Stimulated activated CD8-positive, alpha-beta memory T cell treated with anti-CD3 and anti-CD28 coated beads, Interleukin-7, amount 100 ng/mL, for 4 hours (primary cell): ENCODE data around the gene SH2B2.
"Not testable (repeated sequence)": the region's sequence is repeated elsewhere in the genome, so short reads cannot be mapped to it uniquely, and the experiment has no call there.

Experiments used
- DNase-seq, 2 donors: peaks; one replicate each; pipeline ENCODE4 v3.0.0-alpha.2; 2020; ENCODE audit warnings: low read depth in 2 of 2

Gene SH2B2

DNA sequence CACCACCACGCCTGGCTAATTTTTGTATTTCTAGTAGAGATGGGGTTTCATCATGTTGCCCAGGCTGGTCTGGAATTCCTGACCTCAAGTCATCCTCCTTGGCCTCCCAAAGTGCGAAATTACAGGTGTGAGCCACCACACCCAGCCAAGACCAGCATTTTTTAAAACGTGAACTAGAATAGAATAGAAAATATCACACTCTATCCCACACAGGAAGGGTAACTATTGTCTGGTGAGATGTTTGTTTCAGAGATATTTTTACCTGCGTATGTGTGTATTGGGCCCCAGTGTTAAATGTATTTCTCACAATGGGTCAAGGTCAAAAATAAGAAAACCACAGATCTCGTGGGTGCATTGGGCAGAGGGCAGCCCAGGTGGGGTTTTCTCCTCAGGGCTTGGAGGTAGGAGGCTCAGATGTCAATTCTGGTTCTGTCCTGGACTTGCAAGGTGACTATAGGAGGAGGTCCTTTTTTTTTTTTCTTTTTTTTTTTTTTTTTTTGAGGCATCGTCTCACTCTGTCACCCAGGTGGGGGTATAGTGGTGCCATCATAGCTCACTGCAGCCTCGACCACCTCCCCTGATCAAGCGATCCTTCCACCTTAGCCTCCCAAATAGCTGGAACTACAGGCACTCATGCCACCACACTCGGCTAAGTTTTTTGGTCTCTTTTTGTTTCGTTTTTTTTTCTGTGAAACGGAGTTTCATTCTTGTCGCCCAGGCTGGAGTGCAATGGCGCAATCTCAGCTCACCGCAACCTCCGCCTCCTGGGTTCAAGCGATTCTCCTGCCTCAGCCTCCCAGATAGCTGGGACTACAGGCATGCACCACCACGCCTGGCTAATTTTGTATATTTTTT, 19.0 kb downstream of the SH2B2 start:
- DNase-seq, result no peak

DNA sequence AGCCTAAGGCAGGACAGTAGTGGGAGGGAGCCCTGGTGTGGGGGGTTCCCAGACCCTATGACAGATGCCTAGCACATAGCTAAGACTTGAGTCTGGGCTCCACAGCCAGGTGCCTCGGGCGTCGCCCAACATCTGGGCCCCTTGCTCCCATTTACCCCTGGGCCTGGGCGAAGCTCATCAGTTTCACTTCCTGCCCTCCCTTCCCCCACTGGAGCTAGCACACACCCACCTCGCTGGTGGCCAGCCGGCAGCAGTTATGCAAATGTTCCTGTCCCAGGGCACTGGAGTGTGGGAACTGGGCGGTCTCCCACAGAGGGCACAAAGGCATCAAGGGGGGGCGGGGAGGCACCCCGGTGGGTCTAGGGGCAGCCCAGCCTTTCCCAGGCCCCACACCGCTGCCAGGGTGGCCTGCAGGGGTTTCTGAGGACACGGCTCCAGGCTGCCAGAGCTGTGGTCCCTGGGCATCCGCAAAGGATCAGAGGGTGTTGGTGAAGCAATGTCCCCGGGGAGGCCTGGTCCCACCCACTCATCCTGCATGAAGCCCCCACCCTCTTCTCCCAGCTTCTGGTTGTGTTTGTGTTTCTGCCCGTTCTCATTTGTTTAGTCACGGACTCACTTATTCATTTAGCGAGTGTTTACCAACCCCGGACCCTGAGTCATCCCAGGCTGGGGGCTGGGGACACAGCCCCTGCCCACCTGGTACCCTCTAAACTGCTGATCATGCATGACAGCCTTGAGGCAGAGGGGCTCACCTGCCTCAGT, 20.4 kb downstream of the SH2B2 start:
- DNase-seq, result no peak

DNA sequence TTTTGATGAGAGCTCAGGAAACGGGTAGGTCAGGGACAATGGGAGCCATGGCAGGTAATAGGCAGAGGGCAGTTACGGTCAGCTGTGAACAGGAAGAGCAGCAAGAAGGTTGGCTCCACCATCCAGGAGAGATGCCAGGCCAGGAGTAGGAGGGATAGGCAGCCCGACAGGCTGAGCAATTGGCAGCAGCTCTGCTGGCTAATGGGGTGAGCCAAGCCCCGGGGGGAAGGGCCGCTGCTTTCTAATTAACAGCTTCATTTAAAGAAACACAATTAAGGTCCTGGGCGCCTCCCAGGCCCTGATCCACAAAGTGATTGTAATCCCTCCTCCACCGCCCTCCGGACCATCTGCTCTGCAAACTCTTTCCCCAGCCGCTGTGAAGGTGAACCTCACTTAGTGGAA, 23.7 kb downstream of the SH2B2 start:
- no peak for DNase-seq

DNA sequence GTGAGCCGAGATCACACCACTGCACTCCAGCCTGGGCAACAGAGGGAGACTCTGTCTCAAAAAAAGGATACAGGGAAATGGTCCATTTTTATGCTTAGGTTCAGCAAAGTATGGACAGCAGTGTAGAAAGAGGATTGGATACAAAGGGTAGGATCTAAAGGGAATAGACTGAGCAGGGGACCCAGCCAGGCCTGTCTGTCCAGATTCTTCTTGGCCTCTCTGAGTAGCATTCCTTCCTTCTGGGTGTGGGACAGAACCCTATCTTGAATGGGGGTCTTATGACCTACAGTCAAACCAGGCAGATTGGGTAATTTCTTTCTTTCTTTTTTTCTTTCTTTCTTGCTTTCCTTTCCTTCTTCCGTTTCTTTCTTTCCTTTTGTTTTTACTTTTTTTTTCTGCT, 25.6 kb downstream of the SH2B2 start:
- no peak for DNase-seq

DNA sequence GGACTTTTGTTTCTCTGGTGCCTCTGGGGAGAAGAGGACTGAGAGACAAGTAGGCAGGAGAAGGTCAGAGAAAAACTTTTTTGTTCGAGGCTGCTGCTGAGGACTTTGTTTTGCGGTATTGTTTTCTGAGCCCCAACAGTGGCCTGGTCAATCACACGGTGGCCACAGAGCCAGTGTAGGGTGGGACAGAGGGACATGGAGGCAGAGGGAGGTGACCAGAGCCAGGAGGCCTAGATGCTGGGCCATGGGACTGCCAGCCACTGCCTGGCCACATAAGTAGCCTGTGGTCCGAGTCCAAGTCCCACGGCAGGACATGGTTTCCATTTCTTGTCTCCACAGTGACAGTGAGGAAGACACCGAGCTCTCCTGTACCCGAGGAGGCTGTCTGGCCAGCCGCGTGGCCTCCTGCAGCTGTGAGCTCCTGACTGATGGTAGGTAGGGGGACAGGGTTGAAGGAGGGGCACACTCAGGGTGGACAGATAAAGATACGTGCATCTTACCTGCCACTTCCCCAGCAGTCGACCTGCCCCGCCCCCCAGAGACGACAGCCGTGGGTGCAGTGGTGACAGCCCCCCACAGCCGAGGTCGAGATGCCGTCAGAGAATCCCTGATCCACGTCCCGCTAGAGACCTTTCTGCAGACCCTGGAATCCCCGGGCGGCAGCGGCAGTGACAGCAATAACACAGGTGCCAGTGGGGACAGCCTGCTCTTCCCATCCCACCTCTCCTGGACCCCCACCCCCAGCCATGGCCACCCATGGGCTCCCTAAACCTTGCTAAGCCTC, 27.5 kb downstream of the SH2B2 start:
- DNase-seq, result no peak

DNA sequence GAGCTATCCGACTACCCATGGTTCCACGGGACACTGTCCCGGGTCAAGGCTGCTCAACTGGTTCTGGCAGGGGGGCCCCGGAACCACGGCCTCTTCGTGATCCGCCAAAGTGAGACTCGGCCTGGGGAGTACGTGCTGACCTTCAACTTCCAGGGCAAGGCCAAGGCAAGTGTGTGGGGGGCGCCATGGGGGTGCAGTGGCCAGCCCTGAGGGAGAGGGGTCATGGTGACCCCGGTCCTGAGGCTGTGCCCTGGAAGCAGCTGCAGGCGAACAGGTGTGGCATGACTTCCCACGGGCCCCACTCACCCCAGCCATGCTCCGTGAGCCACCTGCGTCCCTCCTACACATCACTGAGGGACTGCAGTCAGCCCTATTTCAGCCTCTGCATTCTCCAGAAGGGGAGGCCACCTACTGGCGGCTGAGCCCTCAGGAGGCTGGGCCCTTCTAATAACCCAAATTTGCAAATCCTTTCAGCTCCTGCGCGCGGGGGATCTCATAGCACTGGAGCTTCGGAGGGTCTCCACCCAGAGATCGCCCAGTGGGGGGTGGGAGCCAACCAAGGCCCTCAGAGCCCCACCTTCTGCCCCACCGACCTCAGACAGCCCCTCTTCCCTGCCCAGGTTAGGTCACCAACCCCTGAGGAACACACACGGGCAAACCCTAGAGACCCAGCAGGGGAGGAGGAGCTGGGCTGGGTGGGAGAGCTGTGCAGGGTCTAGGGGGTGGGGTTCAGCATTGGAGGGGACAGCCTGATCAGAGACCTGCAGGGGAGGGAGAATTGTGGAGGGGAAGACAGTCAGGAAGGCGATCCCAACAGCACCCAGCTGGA, 30.8 kb downstream of the SH2B2 start:
- no peak for DNase-seq

DNA sequence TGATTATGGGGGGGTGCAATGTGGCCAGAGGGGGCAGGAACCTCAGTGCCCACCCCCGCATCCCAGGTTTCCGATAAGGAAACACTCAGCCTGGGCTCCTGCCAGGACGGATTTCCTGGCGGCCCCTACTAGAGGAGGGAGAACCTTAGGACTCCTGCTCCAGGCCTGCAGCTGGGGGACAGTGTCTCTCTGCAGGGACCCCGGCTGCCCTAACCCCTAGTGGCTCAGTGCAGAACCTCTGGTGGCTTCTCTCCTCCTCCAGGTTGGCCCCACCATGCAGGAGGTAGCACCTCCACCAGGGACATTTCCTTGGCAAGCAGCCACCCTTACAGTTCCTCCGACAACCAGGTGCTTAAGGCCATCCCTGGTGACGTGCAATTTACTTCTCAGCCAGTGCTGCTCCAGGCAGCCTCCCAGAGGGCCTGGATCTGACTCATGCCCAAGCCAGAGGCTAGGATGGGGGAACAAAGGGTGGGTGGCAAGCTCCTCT, 31.9 kb downstream of the SH2B2 start:
- no peak for DNase-seq

DNA sequence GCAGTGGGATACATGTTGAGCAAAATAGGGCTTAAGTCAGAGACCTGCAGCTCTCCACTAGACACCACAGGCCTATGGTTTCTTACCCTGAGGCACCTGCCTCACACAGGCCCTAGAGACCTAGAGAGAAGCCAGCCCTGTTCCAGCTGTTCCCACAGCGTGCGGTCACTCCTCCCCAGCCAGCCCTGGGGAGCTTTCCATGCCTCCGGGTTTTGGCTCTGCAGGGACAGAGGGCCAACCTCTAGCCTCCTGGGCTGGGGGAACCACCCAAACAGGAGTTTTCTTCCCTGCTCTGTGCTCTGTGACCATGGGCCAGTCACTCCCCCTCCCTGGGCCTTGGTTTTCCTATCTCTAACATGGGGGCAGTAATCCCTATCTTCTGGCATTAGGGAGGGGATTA, 33.0 kb downstream of the SH2B2 start:
- DNase-seq, result no peak

DNA sequence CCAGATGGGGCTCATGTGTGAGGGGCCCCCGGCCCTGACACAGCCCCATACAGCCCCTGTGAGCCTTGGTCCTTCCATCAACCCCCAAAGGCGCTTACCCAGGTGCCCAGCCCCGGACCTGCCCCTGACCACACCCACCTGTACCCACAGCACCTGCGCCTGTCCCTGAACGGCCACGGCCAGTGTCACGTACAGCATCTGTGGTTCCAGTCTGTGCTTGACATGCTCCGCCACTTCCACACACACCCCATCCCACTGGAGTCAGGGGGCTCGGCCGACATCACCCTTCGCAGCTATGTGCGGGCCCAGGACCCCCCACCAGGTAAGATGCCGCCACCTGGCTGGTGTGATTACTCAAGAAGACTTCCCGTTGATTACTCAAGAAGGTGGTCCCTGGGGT, 33.5 kb downstream of the SH2B2 start:
- DNase-seq, result no peak

DNA sequence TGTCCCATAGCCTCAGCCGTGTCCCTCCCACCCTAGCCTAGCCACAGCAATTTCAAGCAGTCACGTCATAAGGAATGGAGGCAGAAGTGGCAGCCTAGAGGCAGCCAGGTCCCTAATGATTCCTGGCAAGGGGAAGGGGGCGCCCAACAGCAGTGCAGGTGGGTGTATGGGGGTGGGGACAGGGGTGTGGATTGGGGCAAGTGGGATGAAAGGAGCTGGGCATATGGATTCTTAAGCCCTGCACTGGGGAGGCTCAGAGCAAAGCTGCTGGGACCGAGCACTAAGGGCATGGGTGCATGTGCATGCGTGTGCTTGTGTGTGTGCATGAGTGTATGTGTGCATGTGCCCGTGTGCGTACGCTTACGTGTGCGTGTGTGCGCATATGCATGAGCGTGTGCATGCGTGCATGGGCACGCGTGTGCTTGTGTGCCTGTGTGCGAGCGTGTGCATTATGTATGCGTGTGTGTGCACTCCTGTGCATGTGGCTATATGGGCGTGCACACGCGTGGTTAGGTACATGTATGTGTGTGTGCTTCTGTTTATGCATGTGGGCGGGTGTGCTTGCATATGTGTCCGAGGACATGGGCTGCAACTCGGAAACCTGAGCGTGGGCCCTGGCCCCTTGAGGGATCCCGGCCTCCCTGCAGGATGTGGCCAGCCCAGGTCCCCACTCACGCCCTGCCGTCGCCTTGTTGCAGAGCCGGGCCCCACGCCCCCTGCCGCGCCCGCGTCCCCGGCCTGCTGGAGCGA, 34.1 kb downstream of the SH2B2 start:
- no peak for DNase-seq

DNA sequence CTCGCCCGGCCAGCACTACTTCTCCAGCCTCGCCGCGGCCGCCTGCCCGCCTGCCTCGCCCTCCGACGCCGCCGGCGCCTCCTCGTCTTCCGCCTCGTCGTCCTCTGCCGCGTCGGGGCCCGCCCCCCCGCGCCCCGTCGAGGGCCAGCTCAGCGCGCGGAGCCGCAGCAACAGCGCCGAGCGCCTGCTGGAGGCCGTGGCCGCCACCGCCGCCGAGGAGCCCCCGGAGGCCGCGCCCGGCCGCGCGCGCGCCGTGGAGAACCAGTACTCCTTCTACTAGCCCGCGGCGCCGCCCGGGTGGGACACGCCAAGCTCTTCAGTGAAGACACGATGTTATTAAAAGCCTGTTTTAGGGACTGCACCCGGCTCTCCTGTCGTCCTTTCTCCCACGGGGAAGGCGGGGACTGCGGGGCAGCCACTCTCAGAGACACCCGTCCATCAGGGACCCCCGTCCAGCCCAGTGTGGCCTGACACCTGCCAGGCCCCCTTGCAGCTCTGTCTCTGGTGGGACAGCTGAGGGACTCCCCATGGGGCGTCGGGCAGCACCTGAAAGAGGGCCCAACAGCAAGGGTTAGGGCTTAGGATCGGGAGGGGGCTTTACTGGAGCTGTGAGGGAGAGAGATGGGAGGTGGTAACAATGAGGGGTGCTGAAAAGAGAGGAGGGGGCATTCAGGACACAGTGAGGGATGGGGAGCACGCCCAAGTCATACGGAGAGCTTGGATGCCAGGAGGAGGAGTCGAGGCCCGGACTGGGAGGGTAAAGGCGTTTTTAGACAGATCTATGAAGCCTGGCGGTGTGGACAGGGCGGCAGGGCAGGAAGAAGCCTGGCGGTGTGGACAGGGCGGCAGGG, 34.9 kb downstream of the SH2B2 start:
- DNase-seq, result no peak

DNA sequence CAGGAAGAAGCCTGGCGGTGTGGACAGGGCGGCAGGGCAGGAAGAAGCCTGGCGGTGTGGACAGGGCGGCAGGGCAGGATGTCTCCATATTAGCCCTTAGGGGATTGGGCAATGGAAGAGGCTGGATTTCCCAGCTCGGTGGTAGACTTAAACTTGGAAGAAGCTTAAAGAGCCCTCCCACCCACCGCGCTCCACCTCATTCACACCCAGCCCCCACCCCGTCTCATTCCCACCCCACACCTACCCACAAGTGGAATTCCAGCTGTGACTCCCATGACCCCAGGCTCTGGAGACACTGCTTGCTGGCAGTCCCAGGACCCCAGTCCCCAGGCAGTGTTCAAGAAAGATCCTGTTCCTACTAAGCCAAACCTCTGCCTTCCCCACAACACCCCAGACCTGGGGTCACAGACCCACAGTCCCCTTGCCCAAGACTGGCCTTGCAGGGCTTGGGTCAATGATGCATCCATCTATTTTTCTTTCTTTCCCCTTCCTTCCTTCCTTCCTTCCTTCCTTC, 35.6 kb downstream of the SH2B2 start:
- DNase-seq, result no peak

DNA sequence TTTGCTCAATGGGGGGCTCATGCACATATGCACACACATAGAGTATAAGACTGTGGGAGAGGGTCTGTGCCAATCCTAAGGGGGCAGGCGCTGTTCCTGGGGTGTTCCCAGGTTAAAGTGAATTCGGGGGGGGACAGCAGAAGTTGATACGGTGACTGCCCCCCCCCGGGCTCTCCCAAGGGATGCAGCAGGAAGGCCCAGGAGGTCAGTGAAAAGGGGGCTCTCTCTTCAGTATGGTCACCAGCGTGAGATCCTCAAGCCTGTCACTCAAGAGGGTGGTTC, 37.2 kb downstream of the SH2B2 start:
- DNase-seq, result no peak

DNA sequence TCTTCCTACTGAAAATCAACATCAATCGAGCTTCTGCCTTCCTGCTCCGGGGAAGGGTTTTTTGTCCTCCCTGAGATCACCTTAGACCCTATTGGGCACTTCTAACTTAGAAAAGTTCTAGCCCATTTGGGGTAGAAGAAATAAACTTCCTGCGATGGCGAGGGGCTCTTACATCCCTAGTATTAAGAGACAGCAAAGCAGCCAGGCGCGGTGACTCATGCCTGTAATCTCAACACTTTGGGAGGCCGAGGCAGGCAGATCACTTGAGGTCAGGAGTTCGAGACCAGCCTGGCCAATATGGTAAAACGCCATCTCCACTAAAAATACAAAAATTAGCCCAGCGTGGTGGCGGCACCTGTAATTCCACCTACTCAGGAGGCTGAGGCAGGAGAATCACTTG, 38.4 kb downstream of the SH2B2 start:
- DNase-seq, result not testable (repeated sequence)

DNA sequence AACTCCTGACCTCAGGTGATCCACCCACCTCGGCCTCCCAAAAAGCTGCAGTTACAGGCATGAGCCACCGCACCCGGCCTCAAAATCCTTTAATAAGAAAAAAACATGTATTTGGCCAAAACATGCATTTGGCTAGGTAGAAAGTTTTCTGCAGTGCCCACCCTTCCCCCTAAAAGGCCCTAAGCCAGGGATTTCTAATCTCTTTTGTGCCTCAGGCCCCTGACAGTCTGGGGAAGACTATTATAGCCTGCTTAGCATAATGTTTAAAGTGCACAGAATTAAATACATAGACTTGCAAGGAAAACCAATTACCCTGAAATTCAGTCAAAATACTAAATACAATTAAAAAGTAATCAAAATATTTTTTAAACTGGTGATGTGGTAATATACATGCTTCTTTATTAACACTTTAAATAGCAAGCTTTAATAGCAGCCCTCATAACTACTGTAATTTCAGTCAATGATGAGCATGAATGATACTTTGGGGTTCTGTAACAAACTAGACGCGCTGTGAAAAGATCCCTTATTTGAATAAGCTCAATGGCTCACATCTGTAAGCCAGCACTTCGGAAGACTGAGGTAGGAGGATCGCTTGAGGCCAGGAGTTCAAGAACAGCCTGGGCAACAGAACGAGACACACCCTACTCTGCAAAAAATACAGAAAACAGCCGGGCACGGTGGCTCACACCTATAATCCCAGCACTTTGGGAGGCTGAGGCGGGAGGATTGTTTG, 39.7 kb downstream of the SH2B2 start:
- DNase-seq, result no peak

DNA sequence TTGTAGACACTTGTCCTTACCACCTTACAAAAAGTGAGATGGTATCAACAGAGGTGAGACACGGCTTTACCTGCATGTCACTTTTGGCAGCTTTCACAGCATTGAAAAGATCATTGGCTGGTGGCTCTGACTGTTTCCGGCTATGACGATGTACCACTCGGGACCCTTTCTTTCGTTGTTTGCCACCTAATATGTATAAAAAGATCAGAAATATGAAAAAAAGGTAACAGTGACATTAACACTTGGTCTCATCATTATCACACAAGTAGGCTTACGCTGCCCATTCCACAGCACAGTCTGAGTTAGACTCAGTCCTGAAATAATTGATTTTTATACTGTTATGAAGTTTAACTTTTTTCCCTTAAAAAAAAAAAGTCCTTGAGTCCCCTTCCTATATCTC, 40.5 kb downstream of the SH2B2 start:
- DNase-seq, result not testable (repeated sequence)

DNA sequence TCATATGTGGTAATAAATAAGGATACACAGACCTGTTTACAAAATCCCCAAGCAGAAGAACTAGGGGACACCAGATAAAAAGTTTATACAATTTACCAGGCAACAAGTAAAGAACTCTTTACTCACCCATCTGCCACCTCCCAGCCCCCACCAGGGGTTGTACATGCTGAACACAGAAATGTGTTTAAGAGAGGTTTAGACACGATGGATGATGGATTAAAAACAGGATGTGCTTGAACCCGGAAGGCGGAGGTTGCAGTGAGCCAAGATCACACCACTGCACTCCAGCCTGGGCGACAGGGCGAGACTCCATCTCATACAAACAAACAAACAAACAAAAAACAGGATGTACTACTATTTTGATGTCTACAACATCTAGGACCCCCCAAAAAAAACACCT, 42.2 kb downstream of the SH2B2 start:
- DNase-seq, result not testable (repeated sequence)

DNA sequence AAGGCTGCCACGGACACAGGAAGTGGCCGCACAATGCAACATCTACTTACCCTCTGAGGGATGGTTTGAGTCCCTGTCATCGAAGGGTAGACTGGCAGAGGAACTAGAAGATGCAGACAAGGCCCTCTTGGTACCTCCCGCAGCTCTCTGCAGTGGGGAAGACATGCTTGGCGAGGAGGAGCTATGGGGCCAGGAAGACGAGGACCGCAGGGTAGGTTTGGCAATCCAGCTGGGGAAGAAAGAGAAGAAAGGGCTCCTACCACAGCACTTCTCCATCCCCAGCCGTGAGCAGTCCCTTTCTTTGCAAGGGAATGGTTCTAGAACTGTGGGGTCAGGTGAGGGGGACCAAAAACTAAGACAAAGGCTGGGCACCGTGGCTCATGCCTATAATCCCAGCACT, 42.7 kb downstream of the SH2B2 start:
- DNase-seq, result not testable (repeated sequence)
